COLO668 (cell line): ENCODE measurements around the gene KIF20A.
"Not testable (repeated sequence)": the region's sequence is repeated elsewhere in the genome, so short reads cannot be mapped to it uniquely, and the experiment has no call there.

Experiments
- DNase-seq: peaks from one replicate; lab custom pipeline; 2025; ENCODE audit not compliant: unreplicated experiment; lab: John Stamatoyannopoulos, UW

The KIF20A gene

DNA sequence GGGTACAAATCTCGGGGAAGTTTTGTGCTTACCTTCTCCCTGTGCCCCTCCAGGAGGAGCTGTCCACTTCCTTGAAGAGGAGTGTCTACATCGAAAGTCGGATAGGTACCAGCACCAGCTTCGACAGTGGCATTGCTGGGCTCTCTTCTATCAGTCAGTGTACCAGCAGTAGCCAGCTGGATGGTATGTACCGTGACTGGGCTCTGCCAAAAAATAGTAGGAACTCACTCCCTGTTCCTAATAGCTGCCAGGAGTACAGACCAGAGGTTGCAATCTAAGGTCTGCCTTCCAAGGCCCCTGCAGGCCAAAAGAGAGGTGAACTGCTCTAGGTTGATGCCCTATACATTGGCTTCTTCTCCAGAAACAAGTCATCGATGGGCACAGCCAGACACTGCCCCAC lies 3.9 kb downstream of the KIF20A start:
- DNase-seq = no peak

DNA sequence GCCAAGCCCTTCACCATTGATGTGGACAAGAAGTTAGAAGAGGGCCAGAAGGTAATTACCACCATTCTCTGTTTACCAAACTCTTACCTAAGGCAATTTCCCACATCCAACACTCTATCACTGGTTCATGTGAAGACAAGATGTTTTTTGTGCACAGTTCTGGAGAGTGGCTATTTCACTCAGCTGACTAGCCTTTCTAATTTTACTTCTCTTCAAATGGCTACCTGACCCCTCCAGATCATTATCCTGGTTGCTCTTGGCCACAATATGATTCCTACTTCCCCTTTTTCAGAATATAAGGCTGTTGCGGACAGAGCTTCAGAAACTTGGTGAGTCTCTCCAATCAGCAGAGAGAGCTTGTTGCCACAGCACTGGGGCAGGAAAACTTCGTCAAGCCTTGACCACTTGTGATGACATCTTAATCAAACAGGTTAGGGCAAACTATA lies 7.1 kb downstream of the KIF20A start:
- DNase-seq = no peak

DNA sequence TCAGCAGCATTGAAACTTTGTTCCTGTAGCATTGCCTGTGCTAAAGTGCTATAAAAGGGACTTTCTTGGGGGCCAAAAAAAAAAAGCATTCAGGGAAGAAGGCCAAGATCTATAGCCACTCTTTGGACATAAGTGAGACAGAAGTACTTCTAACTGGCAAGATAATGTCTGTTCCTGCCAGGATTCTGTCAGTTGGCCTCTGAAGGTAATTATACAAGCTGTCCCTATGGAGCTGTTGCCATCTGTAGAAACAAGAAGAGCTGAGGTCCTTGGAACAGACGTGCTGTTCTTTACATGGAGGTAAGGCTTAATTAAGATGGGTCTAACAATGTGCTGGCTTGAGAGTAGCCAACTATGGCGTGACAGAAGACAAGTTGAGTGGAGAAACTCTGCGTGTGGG lies 9.7 kb downstream of the KIF20A start:
- DNase-seq = no peak

DNA sequence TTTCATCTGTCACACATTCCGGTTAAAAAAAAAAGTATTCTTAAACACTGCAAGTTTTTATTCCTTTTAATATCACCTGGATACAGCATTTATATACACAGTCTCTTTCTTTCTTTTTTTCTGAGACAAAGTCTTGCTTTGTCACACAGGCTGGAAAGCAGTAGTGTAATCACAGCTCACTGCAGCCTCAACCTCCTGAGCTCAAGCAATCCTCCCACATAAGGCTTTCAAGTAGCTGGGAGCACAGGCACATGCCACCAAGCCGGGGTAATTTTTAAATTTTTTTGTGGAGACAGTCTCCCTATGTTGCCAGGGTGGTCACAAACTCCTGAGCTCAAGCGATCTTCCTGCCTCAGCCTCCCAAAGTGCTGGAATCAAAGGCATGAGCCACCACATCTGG lies 13.9 kb downstream of the KIF20A start:
- DNase-seq = no peak

DNA sequence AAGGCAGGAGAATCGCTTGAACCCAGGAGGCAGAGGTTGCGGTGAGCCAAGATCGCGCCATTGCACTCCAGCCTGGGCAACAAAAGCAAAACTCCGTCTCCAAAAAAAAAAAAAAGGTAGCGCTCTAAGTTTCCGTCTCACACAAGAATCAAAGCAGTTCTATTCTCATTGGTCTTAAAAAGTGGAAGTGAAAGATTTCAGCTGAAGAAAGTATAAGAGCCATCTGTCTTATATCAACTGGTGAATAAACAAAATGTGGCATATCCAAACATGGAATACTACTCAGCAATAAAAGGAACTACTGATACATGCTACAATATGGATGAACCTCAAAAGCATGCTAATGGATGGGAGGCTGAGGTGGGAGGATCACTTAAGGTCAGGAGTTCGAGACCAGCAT lies 14.9 kb downstream of the KIF20A start:
- not testable (repeated sequence) for DNase-seq

DNA sequence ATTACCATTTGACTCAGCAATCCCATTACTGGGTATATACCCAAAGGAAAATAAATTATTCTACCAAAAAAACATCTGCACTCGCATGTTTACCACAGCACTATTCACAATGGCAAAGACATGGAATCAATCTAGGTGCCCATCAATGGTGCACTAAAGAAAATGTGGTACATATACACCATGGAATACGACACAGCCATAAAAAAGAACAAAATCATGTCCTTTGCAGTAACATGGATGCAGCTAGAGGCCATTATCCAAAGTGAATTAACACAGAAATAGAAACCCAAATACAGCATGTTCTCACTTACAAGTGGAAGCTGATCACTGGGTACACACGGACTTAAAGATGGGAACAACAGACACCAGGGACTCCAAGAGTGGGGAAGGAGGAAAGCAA lies 32.1 kb downstream of the KIF20A start:
- no peak for DNase-seq

DNA sequence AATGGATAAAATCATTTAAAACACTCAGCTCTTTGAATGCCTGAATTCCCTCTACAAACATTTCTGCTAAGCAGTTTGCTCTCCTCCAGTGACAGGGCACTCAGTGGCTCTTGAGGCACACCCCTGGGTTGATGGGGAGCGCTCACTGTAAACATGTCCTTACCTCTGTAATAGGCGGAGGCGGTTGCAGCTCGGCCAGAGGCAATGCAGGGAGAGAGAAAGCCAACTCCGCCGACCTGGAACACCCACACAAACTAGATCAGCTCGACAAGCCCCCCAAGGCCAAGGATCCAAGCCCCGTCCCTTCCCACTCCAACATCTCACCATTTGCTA lies 33.9 kb downstream of the KIF20A start:
- peak; percentile 12 for DNase-seq

DNA sequence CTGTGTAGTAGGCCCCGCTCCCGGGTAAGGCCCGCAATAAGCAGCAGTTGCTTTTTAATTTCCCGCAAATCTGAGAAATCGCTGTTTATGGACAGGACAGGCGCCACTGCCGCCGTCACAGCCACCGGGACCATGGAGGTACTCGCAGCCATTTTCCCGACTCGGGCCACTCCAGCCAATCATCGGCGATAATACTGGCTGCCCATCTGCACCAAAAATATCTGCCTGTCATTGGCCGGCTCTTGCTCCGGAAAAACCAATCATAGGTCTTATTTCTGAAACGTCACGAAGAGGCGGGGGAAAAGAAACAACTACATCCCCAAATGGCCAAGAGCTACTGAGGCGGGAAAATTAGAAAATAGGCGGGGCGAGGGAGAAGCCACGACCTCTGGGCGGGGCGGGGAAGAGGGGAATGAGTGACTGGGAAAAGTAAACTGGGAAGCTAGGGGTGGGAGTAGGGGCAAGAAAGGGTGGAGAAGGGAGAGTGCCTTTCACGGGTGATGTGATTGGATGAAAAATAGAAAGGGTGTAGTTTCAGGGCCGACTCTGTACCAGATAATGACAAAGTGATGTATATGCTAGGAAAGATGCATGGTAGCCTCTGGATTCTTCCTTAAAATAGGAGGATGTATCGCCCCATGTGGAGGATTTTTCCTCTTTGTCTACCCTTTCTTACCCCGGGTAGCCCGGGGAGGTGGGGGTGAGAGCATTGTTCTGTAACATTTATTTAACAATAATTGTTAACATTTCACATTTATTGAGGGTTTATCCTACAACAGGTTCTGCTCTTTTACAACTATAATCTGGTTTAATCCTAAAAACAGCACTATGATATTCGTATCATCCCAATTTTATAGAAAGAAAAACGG lies 34.5 kb downstream of the KIF20A start, which contains the start of gene CDC23:
Gene CDC23 (minus strand): TSS at position 163 of the 869 bp plus-strand sequence. CDS start 11 bp downstream, at position 152.
- peak; percentile 84 for DNase-seq

DNA sequence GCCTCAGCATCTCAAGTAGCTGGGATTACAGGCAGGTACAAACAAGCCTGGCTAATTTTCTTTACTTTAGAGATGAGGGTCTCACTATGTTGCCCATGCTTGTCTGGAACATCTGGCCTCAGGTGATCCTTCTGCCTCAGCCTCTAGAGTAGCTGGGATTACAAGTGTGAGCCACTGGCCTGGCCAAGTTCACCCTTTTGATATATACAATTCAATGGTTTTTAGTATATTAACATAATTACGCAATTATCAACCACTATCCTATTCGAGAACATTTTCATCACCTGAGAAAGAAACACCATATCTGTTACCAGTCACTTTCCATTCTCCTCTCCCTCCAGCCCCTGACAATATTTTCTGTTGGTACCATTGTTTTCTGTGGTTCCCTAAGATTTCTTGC lies 37.9 kb downstream of the KIF20A start:
- DNase-seq = no peak

DNA sequence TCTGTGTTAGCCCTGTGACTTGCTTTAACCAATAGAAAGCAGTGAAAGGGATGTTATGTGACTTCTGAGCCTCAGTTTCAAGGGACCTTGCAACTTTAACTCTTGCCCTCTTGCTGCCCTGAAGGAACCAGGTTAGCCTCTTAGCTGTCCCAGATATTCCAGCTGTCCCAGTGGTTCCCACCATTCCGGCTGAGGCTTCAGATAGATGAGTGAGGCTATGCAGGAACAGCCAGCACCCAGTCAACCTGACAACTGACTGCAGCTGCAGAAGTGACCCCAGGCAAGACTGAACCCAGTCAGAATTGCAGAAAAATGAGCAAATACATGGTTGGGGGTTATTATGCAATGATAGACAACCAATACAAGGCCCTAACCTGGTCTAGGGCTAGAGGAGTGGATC lies 44.6 kb downstream of the KIF20A start:
- no peak for DNase-seq

DNA sequence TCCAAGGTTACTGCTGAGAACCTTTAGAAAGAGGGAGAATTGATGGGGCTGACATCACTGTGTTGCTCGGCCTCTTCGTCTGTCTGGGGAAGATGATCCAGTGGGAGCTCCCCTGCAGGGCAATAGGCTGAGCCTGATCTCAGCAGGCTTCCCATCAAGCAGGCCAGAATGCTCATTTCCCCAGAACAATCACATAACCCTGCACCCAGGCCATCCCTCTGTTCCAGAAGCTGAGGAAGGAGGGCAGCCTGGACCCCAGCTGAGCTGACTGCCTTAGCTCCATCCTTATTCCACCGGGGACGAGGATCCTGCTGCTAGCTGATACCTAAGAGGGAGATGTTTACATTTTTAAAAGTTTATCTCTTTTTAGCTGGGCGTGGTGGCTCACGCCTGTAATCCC lies 45.8 kb downstream of the KIF20A start:
- no peak for DNase-seq

DNA sequence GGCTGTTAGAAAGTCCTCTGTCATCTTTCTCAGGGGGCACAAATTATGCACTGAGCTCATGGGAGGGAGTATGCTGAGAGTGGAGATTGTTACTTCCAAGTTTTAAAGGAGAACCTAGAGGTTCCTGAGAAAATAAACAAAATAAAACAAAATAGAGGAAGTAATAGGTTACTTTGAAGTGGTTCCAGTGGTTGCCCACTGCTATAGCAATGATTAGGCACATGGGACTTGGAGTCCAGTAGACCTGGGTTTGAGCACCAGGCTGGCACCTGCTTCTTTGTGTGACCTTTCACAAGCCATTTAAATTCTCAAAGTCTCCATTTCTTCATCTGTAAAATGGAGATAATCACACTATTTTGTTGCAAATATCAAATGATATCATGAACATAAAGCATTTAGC lies 48.0 kb downstream of the KIF20A start:
- DNase-seq = no peak

DNA sequence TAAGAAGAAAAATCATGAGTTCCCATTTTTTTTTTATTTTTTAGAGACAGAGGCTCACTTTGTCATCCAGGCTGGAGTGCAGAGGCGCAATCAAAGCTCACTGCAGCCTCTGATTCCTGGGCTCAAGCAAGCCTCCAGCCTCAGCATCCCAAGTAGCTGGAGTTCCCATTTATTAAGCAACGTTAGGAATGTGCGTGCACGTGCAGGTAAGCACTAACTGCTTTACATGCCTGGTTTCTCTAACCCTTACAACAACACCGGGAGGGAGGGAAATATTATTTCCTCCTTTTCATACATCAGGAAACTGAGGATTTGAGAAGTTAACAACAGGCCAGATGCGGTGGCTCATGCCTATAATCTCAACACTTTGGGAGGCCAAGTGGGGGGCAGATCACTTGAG lies 50.5 kb downstream of the KIF20A start:
- no peak for DNase-seq

DNA sequence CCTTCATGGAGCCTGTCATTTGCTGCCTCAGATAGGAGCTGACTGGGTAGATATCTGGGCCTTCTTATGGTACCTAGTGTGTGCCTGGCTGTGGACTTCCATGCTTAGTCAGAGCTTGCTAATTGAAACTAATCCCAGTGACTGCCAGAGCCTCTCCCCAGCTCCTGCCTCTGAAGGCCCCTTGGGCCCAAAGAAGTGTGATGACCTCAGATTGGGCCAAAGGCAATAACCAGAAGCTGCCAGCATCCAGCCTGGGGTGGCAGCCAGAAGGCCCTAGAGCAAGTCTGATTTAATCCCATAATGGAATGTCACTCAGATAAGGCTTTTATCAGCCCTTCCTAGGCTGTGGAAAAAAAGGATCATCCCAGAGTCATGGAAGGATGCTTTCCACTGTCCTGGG lies 51.3 kb downstream of the KIF20A start:
- DNase-seq = no peak

DNA sequence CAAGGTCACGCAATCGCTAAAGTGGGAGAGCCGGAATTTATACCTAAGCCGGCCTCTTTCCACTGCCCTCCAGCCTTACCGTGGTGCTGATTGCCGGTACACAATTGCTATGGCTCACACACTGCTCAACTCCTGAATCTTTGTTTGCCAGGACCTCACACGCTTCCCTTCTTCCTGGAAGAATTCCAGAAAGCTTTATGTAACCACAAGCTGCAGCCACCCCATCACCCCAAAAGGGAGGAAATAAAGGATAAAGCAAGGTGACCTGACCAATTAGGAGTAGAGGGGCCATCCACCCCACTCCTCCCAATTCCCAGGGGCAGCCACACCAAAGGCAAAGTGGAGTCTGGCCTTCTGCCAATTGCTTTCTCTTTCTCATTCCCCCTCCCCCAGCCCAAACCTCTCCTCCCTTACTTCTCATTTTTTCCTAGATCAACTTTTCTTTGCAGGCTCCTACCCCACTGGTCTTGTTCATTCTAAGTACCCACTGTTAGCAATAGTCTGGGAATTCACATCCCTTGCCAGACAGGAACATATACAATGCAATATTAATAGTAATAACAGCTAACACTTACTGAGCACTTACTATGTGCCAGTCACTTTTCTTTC lies 52.2 kb downstream of the KIF20A start:
- peak; percentile 19 for DNase-seq

DNA sequence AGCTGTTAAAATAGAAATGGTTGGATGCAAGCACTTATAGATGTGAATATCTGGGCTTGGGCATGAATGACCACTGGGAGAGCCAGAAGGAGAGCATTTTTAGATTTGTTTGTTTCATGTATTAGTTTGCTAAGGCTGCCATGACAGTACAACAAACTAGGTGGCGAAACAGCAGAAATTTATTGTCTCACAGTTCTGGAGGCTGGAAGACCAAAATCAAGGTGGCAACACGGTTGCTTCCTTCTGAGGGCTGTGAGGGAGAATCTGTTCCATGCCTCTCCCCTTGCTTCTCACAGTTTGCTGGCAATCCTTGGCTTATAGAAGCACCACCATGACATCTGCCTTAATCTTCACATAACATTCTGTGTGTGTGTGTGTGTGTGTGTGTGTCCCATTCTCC lies 54.4 kb downstream of the KIF20A start:
- no peak for DNase-seq

DNA sequence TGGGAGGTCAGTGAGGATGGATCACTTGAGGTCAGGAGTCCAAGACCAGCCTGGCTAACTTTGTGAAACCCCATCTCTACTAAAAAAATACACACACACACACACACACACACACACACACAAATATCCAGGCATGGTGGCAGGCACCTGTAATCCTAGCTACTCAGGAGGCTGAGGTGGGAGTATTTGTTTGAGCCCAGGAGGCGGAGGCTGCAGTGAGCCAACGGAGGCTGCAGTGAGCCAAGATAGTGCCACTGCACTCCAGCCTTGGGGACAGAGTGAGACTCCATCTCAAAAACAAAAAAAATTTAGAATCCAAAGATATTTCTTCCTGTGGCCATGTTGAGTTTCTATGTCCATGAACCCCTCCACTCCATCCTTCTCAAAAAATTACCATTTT lies 55.7 kb downstream of the KIF20A start:
- DNase-seq = no peak
